D721Med (cell line): ENCODE results near the gene NUP50.

Source experiments
- DNase-seq: peaks from one replicate; pipeline ENCODE4 v3.0.0; 2011; ENCODE audit warnings: low spot score; ENCODE audit not compliant: insufficient read length
- FAIRE-seq: peaks from 2 replicates; lab custom pipeline; 2011; peaks lifted over from hg19 to GRCh38; lab: Jason Lieb, UNC
- CTCF ChIP-seq: IDR thresholded peaks from 2 replicates; pipeline ENCODE4 v1.5.1; 2012; ENCODE audit warnings: mild to moderate bottlenecking, control low read depth; ENCODE audit not compliant: insufficient read depth; ENCODE audit errors: missing control alignments

Gene NUP50

GRCh38 chr22:45229181-45229580, 65.5 kb downstream of the NUP50 start:
- no peak for TF ChIP-seq CTCF
- no peak for DNase-seq
- no peak for FAIRE-seq

- no peak for FAIRE-seq
- TF ChIP-seq CTCF: no peak
- no peak for DNase-seq
Observed at GRCh38 chr22:45230026-45230721, 66.4 kb downstream of the NUP50 start.

- no peak for FAIRE-seq
- DNase-seq: no peak
- TF ChIP-seq CTCF: no peak
Observed at GRCh38 chr22:45231293-45231692, 67.6 kb downstream of the NUP50 start.

- FAIRE-seq (no peak), DNase-seq (no peak)
- TF ChIP-seq CTCF: no peak
Observed at GRCh38 chr22:45233386-45233785, 69.7 kb downstream of the NUP50 start.

- DNase-seq: no peak
- FAIRE-seq: no peak
- no peak for TF ChIP-seq CTCF
Observed at GRCh38 chr22:45233827-45234226, 70.1 kb downstream of the NUP50 start.

GRCh38 chr22:45235101-45235777, 71.5 kb downstream of the NUP50 start:
- DNase-seq (no peak), FAIRE-seq (no peak)
- TF ChIP-seq CTCF: no peak

- DNase-seq: no peak
- no peak for FAIRE-seq
- TF ChIP-seq CTCF: no peak
Observed at GRCh38 chr22:45235851-45236342, 72.2 kb downstream of the NUP50 start.
